Measurements from ENCODE around the gene NMT2.

DNA sequence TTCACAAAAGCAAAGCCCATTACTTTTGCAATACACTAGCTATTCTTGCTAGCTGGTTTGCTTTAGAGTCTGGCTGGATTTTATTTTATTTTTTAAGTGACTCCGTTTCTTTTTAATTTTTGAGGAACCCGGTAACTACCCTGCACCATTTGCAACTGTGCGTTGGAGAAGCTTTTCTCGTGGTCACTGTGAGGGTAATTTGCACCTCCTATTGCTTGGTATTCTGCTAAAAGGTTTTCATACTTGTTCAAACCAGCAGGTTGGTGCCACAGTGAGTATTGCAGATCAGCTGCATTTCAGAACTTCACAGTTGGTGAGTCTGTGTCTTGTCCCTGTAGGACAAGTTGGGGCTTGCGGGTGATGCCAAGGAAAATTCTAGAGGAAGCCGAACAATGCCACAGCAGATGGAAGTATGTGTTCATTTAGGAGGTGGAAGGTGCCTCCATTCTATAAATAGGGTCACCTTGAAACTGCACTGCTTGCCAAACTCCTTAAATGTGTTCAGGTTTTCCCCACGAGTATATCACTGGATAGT is 3.9 kb upstream of the NMT2 start:
- TF ChIP-seq, protein P1, sequence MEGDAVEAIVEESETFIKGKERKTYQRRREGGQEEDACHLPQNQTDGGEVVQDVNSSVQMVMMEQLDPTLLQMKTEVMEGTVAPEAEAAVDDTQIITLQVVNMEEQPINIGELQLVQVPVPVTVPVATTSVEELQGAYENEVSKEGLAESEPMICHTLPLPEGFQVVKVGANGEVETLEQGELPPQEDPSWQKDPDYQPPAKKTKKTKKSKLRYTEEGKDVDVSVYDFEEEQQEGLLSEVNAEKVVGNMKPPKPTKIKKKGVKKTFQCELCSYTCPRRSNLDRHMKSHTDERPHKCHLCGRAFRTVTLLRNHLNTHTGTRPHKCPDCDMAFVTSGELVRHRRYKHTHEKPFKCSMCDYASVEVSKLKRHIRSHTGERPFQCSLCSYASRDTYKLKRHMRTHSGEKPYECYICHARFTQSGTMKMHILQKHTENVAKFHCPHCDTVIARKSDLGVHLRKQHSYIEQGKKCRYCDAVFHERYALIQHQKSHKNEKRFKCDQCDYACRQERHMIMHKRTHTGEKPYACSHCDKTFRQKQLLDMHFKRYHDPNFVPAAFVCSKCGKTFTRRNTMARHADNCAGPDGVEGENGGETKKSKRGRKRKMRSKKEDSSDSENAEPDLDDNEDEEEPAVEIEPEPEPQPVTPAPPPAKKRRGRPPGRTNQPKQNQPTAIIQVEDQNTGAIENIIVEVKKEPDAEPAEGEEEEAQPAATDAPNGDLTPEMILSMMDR (IDR thresholded peaks at IDR 0.05): no peak
- TF ChIP-seq, protein P2, sequence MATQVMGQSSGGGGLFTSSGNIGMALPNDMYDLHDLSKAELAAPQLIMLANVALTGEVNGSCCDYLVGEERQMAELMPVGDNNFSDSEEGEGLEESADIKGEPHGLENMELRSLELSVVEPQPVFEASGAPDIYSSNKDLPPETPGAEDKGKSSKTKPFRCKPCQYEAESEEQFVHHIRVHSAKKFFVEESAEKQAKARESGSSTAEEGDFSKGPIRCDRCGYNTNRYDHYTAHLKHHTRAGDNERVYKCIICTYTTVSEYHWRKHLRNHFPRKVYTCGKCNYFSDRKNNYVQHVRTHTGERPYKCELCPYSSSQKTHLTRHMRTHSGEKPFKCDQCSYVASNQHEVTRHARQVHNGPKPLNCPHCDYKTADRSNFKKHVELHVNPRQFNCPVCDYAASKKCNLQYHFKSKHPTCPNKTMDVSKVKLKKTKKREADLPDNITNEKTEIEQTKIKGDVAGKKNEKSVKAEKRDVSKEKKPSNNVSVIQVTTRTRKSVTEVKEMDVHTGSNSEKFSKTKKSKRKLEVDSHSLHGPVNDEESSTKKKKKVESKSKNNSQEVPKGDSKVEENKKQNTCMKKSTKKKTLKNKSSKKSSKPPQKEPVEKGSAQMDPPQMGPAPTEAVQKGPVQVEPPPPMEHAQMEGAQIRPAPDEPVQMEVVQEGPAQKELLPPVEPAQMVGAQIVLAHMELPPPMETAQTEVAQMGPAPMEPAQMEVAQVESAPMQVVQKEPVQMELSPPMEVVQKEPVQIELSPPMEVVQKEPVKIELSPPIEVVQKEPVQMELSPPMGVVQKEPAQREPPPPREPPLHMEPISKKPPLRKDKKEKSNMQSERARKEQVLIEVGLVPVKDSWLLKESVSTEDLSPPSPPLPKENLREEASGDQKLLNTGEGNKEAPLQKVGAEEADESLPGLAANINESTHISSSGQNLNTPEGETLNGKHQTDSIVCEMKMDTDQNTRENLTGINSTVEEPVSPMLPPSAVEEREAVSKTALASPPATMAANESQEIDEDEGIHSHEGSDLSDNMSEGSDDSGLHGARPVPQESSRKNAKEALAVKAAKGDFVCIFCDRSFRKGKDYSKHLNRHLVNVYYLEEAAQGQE (IDR thresholded peaks at IDR 0.05; ENCODE audit: insufficient read depth in 1 of 2, low read depth in 2 of 2, low read length in 1 of 2): no peak

Measured in Panc1 (cell line).